Measurements from ENCODE around the gene GMNN.
"Not testable (repeated sequence)": the region's sequence is repeated elsewhere in the genome, so short reads cannot be mapped to it uniquely, and the experiment has no call there.

Gene GMNN

DNA sequence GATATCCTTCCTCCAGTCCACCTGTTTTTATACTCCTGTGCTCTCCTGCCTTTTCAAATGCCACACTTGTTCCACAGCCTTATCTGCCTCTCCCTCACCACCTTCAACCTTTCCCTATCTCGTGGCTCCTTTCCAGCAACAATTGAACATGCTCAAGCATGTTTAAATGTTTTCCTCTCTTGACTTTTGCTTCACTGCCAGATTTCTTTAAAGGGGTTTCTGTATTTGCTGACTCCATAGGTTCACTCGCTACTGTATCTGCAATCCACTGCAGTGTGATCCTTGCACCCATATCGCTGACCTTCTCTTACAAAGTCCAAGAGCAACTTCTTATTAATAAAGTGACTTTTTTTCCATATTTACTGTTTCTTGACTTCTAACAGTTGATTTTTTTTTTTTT is 11.2 kb upstream of the GMNN start:
- DNase-seq, result no peak

DNA sequence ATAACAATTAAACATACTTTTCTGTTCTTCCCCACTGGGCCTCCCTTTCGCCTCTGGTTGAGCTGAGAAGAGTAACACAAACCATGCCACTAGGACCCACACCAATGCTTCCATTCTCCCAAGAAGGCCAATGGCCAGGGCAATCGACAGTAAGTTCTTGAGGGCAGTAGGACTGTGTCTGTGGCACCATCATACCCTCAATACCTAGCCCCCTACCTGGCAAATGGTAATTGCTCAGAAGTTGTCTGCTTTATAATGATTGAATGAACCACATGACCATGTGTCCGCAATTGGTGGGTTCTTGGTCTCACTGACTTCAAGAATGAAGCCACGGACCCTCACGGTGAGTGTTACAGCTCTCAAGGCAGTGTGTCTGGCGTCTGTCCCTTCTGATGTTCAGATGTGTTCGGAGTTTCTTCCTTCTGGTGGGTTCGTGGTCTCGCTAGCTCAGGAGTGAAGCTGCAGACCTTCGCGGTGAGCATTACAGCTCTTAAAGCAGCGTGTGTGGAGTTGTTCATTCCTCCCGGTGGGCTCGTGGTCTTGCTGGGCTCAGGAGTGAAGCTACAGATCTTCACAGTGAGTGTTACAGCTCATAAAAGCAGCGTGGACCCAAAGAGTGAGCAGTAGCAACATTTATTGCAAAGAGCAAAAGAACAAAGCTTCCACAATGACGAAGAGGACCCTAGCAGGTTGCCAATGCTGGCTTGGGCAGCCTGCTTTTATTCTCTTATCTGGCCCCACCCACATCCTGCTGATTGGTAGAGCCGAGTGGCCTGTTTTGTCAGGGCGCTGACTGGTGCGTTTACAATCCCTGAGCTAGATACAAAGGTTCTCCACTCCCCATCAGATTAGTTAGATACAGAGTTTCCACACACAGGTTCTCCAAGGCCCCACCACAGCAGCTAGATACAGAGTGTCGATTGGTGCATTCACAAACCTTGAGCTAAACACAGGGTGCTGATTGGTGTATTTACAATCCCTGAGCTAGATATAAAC is 9.6 kb upstream of the GMNN start:
- not testable (repeated sequence) for DNase-seq

DNA sequence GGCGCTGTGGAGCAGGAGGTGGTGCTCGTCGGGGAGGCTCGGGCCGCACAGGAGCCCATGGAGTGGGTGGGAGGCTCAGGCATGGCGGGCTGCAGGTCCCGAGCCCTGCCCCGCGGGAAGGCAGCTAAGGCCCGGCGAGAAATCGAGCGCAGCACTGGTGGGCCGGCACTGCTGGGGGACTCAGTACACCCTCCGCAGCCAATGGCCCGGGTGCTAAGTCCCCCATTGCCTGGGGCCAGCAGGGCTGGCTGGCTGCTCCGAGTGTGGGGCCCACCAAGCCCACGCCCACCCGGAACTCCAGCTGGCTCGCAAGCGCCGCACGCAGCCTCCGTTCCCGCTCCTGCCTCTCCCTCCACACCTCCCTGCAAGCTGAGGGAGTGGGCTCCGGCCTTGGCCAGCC is 8.8 kb upstream of the GMNN start:
- not testable (repeated sequence) for DNase-seq

DNA sequence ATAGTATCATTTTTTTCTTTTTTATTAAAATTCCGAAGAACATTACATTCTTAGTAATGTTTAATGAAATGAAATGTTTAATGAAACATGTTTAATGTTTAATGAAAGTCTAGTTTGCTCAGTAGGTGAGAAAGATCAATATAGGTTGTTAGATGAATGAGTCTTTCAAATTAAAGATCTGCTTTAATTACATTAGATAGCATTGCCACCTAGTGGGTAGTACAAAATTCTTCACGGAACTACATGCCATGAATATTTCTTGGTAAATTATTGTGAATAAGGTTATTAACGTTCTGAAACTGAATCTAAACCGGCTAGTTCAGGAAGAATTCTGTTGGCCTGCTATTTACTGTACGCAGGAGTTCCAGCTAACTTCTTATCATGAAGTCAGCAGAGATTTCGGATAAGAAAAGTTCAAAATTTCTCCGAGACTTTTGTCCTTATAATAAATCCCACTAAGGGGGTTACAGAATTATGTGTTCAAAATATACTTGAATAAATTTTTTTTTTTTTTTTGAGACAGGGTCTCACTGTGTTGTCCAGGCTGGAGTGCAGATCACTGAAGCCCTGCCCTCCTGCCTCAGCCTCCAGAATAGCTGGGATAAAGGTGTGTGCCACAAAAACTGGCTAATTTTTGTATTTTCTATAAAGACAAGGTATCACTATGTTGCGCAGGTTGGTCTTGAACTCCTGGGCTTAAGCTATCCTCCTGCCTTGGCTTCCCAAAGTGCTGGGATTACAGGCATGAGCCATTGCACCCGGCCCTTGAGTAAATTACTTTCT is 7.9 kb upstream of the GMNN start:
- DNase-seq, result no peak

DNA sequence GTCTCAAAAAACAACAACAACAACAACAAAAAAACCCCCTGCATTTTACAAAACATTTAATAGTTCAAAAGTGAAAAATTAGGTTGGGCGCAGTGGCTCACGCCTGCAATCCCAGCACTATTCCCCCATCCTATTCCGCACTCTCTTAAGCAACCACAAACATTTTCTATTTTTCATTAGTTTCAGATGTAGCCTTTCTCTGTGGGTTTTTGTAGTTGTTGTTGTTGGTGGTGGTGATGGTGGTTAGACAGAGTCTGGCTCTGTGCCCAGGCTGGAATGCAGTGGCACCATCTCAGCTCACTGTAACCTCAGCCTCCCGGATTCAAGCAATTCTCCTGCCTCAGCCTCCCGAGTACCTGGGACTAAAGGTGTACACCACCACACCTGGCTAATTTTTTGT is 6.4 kb upstream of the GMNN start:
- DNase-seq, result no peak

DNA sequence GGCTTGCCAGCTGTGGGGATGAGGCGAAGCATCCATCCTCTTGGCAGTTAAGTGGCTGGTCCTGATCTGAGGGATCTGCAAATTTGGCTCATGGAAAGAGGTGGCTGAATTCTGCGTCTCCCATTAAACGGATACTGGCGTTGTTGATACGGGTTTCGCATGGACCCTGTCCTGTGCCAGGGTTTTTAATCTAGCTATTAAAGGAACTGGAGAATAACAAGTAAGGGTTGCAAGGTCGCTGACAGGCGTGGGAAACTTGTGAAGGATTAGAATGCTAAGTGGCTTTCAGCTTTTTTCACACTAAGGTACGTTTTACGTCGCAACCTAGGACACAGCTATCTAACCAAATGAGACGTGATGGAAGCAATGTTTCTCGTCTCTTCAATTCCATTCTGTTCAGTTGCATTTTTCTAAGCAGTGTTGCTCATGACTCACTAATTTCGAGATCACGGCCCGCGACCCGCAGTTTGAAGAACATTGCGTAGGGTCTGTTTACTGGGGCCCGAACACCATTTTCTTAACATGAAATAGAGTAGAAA is 852 bp downstream of the GMNN start:
- DNase-seq, result peak; percentile 49

DNA sequence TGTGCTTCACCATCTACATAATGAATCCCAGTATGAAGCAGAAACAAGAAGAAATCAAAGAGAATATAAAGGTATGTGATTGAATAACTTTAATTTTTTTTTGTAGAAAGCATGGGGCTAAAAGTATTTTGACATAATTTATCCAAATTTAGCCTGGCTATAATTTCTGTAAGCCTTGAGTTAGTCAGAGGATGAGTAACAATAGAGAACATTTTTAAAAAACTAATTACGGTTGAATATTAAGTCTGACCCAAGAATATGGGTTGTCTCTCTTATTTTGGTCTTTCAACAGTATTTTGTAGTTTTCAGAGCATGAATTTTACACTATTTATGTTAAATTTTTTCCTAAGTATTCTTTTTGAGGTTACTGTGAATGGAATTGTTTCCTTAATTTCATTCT is 2.5 kb downstream of the GMNN start:
- DNase-seq, result no peak

DNA sequence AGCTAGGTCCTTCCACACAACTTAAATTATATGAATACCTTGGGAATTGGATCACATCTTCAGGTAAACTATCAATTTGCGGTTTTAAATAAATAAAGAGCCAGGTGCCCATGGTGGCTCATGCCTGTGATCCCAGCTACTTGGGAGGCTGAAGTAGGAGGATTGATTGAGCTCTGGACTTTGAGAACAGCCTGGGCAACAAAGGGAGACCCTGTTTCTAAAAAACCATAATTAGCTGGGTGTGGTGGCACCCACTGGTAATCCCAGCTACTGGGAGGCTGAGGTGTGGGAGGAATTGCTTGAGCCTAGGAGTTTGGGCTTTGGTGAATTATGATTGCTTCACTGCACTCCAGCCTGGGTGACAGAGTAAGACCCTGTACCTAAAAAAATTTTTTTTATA is 3.4 kb downstream of the GMNN start:
- DNase-seq, result no peak

DNA sequence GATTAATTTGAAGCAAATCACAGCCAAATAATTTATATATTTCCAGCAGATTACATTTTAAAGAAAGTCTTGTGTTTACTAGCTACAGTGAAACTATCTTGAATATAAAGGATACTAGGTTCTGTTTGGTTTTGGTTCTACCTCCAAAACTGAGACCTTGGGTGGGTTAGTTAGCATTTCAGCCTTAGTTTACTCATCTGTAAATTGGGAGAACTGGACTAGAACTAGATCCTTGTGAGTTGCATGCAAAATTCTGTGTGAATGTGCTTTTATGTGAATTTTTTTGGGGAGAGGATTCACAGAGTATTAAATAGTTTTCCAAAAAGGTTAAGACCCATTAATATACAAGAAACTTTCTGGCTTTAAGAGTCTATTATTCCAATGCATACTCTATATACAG is 4.1 kb downstream of the GMNN start:
- DNase-seq, result no peak

DNA sequence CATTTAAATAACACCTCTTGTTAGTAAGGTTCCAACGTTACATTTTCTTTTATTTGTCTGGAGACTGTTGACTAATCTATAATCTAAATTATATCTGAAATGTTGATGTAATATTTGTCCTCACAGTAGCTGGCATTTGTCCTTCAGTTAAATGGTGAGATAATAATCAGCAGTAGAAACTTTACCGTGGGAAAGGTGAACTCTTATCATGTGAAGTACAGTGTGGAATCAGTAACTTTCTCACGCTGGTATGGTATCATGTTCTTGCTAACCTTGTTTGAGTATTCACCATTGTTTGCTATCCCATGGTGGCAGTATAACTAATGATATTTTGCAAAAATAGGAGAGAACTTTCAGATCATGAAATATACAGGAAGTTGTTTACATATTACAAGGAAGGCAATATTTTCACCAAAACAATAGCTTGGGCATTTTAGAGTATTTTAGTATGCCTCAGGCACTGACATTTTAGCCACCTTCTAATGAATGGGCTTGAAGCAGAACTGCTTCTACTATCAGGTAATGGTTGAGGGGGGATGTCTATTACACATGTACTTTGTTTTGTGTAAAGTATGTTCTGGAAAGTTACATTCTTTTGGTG is 4.8 kb downstream of the GMNN start:
- DNase-seq, result no peak

DNA sequence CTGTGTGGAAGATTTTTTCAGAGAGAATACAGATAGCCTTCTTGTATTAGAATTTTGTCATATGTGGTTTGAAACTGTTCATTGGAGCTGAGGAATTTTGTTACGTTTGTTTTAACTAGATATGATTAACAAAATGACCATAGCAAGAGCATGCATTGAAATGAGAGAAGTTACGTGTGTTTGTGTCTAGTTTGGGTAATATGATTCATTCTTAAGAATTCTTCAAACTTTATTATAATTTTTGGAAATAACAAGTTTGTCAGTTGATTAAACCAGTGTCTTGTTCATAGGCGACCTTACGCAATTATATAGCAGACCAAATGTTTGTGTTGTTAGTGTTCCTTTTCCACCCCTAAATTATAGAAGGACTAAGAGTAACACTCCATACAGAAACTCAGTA is 5.5 kb downstream of the GMNN start:
- no peak for DNase-seq

DNA sequence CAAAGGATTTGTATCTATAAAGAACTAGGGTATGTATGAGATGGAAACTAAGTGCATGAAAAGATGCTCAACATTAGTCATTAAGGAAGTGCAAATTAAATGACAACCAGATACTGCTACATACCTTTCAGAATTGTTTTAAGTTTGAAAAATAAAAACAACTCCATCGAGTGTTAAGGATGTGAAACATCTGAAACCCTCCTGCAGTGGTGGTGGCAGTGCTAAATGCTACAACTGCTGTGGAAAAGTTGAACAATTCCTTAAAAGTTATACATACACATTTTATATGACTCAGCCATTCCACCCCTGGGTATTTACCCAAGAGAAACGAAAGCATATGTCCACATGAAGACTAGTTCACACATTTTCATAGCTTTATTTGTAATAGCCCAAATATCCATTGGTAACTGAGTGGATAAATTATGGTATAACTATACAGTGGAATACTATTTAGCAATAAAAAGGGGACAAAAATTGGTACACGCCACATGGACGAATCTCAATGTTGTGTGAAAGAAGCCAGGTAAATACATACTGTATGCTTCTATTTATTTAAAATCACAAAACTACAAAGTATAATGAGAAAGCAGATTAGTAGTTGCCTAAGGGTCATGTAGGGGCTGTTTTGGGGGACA is 13.4 kb downstream of the GMNN start:
- no peak for DNase-seq

DNA sequence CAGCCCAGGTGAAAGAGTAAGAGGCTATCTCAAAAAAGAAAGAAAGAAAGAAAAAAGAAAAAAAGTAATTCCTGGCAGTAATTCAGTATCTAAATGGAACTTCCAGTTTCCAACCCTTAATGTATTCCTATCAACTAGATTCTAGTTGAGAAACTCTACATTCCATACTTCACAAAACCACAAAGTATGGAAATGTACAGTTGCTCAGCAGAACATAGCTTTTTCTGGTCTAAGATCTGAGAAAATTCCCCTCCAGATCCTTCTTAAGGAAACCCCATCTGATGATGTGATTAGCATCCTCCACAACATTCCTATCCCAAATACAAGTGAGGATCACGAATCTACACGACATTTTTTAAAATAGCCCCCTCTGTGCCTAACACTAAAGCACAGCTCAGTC is 20.4 kb downstream of the GMNN start:
- no peak for DNase-seq

DNA sequence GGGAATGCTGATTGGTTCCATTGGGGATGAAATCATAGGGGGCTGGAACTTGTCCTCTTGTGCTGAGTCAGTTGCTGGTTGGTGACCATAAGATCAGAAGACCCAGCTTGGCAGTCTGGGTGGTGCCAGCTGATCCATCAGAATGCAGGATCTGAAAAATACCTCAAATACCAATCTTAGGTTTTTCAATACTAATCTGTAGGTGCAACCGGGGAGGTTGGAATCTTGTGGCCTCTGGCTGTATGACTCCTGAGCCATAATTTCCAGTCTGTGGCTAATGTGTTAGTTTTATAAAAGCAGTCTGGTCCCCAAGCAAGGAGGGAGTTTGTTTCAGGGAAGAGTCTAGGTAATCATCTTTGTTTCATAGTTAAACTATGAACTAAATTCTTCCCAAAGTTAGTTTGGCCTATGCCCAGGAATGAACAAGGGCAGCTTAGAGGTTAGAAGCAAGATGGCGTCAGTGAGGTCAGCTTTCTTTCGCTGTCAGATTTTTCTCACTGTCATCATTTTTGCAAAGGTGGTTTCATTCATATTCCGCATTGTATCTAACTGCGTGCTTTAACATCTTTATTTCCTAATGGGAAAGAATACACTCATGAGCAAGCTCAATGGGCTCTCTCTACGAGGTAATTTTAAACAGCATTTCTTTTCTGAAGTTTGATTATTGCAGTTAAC is 22.0 kb downstream of the GMNN start:
- no peak for DNase-seq

DNA sequence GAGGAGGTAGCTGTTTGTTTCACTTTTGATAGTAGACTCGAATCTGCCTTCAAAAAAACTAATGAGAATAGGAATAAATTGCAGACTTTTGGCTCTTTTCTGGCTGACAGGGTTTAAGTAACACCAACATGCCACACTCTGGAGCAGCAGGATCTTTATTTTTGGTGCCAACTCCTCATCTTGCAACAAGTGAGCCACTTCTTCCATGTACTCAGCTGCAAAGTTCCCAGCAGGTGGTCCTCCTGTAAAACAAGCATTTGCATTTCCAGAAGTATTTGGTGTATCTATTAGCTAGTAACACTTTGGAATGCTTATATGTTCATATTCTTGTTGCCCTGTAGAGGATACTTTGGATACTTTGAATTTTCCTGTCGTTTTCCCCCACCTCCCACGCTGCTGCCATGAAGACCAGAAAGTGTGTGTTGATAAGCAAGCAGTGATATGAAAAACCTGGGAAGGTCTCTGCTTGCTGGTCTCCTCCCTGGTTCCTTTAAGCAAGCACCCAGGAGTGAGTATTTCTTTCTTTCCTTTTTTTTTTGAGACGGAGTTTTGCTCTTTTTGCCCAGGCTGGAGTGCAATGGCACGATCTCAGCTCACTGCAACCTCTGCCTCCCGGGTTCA is 23.0 kb downstream of the GMNN start:
- DNase-seq, result no peak

DNA sequence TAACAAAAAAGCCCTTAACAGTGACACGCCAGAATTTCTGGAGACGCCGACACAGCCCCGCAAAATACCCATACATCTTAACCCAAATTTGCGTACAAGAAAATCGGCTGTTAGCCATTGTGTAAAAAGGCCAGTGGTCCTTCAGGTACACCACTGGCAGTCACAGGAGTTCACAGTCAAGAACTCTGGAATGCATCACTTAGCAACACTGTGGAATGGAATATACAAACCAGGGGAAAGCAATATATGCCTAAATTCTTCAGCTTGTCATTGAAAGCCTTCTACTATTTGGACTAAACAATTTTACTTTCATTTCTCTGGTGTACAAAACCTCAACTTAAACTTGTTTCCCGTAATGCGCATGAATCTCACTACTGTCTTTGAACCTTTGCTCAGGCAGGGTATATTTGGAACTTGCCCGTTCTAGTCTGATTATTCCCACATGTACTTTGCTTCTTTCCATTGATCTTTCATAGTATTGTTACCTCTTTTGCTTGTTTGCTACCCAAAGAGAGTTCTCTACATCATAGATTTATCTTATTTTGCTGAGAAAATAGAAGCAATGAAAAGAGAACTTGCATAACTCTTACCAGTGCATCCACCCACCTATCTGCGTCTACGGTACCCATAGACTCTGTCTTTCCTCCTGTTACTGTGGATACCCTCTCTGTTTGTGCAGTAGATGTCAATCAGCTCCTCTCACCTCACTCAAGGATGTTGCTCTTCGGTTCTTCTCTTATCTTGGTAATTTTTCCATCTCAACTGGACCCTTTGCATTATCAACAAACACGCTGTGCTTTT is 24.2 kb downstream of the GMNN start, which contains the start of gene ARMH2:
Gene ARMH2 (minus strand): TSS at position 178 of the 801 bp plus-strand sequence. CDS start 60 bp downstream, at position 118.
- no peak for DNase-seq

DNA sequence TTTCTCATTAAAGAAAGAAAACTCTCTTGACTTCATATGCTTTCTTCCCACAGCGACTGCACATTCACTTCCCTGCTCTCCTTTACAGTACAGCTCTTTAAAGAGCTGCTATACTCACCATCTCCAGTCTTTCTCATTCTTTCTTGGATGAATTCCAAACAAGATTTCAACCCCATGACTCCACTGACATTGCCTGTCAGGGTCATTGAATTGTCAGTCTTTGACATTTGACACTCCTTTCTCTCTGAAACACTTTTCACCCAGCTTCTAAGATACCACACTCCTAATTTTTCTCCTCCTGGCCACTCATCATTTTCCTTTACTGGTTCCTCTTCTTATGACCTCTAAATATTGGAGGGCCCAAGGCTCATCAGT is 24.8 kb downstream of the GMNN start:
- no peak for DNase-seq

DNA sequence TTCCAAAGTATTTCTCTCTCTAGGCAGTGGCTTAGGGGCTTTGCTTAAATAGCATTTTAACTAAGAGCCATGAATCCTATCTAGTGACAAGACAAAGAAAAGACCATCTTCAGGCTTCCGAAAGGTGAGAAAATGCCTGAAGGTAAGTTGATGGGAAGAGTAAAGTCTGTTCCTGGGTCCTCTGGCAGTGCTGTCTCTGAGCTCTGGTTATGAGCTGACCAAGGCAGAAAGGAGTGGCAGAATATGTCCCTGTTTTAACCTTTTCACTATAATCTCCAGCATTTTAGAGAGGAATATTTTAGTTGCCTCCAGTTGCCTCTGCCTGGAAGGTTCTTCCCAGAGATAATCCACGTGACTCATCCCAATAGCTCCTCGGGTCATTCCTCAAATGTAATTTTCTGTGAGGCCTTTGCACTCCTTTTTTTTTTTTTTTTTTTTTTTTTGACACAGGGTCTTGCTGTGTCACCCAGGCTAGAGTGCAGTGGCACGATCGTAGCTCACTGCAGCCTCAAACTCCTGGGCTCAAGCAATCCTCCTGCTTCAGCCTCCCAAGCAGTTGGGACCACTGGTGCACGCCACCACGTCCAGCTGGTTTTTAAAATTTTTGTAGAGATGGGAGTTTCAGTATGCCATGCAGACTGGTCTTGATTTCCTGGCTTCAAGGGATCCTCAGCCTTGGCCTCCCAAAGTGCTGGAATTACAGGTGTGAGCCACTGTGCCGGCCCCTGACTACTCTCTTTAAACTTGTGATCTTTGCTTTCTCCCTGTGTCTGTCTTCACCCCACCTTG is 27.7 kb downstream of the GMNN start:
- DNase-seq, result no peak

DNA sequence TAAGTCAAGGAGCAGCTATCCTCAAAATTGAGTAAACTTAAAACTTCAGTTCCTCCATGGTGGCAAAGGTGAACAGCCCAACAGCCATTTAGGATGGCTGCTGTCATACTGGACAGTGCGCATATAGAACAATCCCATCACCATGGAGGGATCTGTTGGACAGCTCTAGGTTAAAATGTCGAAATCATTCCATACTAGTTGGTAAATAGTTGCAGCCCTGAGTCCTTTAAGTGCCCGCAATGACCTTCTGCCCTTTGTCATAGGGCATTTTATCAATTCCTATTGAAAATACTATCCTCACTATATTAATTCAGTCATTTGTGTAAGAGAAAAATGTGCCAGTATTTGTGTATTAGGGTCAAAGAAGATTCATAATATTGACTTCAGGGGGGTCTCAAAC is 32.8 kb downstream of the GMNN start:
- no peak for DNase-seq

DNA sequence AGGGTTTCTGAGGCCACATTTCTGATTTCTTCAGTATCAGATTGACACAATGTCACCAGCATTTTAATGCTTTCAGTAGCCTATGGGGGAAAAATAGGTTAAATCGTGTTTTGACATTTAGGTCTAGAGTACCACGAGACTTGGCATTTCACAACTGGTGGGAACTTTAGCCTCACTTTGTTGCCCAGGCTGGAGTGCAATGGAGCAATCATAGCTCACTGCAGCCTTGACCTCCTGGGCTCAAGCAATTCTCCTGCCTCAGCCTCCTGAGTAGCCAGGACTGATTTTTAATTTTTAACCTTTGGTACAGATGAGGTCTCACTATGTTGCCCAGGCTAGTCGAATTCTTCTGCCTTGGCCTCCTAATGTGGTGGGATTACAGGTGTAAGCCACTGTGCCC is 35.0 kb downstream of the GMNN start:
- DNase-seq, result no peak

Data from stimulated activated CD8-positive, alpha-beta memory T cell treated with anti-CD3 and anti-CD28 coated beads, Interleukin-4, amount 100 ng/mL, for 48 hours (primary cell).